Upper lobe of left lung (tissue), 6 donors: ENCODE results near the gene FYN. TPM values are rescaled to one million over a fixed set of nuclear protein-coding genes. Genes with fewer than 3 reads are reported as not detected.

Source experiments
- ATAC-seq, 2 donors: fragments of 200-7000 bp; cut with Tn5 transposase; one replicate each; pipeline ENCODE4 v1.9.1; 2022; ENCODE audit warnings: mild to moderate bottlenecking in 2 of 2, moderate library complexity in 2 of 2; ENCODE audit not compliant: low FRiP score in 2 of 2
- DNase-seq, 2 donors: peaks; one replicate each; pipeline ENCODE4 v3.0.0-alpha.2; 2019 to 2020
- H3K27ac ChIP-seq, 4 donors: fragments of 200-600 bp; sonication (generic); one replicate each; pipeline ENCODE4 v1.5.1; 2016 to 2019
- H3K27me3 ChIP-seq, 4 donors: fragments of 200-600 bp; sonication (generic); one replicate each; pipeline ENCODE4 v1.5.1; 2017 to 2019
- H3K36me3 ChIP-seq, 4 donors: fragments of 200-600 bp; sonication (generic); one replicate each; pipeline ENCODE4 v1.5.1; 2016 to 2019
- H3K4me1 ChIP-seq, 4 donors: fragments of 200-600 bp; sonication (generic); one replicate each; pipeline ENCODE4 v1.5.1; 2018 to 2019
- H3K4me3 ChIP-seq, 4 donors: fragments of 200-600 bp; sonication (generic); one replicate each; pipeline ENCODE4 v1.5.1; 2017 to 2019; ENCODE audit warnings: mild to moderate bottlenecking in 2 of 4, moderate library complexity in 1 of 4
- H3K9me3 ChIP-seq, 4 donors: fragments of 200-600 bp; sonication (generic); one replicate each; pipeline ENCODE4 v1.5.1; 2018 to 2019
- EP300 ChIP-seq, 4 donors: sonication (generic); formaldehyde crosslinking; IDR thresholded peaks; one replicate each; pipeline ENCODE4 v1.5.1; 2017; ENCODE audit warnings: antibody characterized with exemption in 4 of 4, control low read depth in 2 of 4
- POLR2A ChIP-seq, 4 donors: fragments of 450-650 bp; IDR thresholded peaks; one replicate each; pipeline ENCODE4 v1.5.1; 2016 to 2017; ENCODE audit warnings: antibody characterized with exemption in 4 of 4, mild to moderate bottlenecking in 2 of 4
- POLR2AphosphoS5 ChIP-seq, 2 donors: sonication (generic); formaldehyde crosslinking; IDR thresholded peaks; one replicate each; pipeline ENCODE4 v1.5.1; 2017; ENCODE audit warnings: antibody characterized with exemption in 2 of 2
- WGBS, 2 donors: methylation state at CpG; one replicate each; pipeline ENCODE4 v1.1.5; 2017 to 2018; 5-methylcytosine and 5-hydroxymethylcytosine counted together
- total RNA-seq, 6 donors: library from RNA; depleted of rRNA in 4 of 6; stranded (reverse); fragments of >200 nt in 4 of 6; gene quantifications; one replicate each; pipeline versions ENCODE4 v1.1.0 to v1.2.1, GENCODE V29; 2016 to 2021
- TF ChIP-seq, protein P1 (sequence below), 6 experiments: fragments of 450-650 bp in 4 of 6; fragments of 200-600 bp in 2 of 6; sonication (generic) in 2 of 6; IDR thresholded peaks; one replicate each; pipeline ENCODE4 v1.5.1; 2016 to 2019; ENCODE audit warnings: antibody characterized with exemption in 6 of 6
- donor health status: DM: no; HTN: no; CAD: no; lungs with moderate emphysema.
- donor health status: DM: no; HTN: yes; CAD: no; lungs with severe emphysema.

FYN gene
- total RNA-seq, 6 donors from 2014 or later: 69.1 to 181 (median 113) TPM

GRCh38 chr6:111793711-111794111, 79.5 kb downstream of the FYN start:
- Histone ChIP-seq H3K4me1 (peaks cover 3 to 25% (median 13%) of the 10 kb centered on the region in 4 donors), H3K27me3 (no peaks in the 10 kb centered on the region), H3K36me3 (no peaks in the 10 kb centered on the region), H3K27ac (peak overlapping the region; percentile 2 to 57 (median 34)), H3K4me3 (peak overlapping the region in 2 of 4 donors; percentile 1 to 16), H3K9me3 (no peaks in the 10 kb centered on the region)
- DNase-seq: peak; percentile 5 to 41
- TF ChIP-seq, protein P1, sequence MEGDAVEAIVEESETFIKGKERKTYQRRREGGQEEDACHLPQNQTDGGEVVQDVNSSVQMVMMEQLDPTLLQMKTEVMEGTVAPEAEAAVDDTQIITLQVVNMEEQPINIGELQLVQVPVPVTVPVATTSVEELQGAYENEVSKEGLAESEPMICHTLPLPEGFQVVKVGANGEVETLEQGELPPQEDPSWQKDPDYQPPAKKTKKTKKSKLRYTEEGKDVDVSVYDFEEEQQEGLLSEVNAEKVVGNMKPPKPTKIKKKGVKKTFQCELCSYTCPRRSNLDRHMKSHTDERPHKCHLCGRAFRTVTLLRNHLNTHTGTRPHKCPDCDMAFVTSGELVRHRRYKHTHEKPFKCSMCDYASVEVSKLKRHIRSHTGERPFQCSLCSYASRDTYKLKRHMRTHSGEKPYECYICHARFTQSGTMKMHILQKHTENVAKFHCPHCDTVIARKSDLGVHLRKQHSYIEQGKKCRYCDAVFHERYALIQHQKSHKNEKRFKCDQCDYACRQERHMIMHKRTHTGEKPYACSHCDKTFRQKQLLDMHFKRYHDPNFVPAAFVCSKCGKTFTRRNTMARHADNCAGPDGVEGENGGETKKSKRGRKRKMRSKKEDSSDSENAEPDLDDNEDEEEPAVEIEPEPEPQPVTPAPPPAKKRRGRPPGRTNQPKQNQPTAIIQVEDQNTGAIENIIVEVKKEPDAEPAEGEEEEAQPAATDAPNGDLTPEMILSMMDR (IDR thresholded peaks at IDR 0.05): no peak
- TF ChIP-seq POLR2AphosphoS5 (IDR thresholded peaks at IDR 0.05) (peak in 1 of 2 donors; percentile 38), POLR2A (IDR thresholded peaks at IDR 0.05) (peak in 1 of 4 donors; percentile 34)
- ATAC-seq: peak in 1 of 2 donors; percentile 56
- 59 to 66% methylated on average over 8 of the region's 8 CpGs for whole genome bisulfite sequencing, 2 donors

GRCh38 chr6:111792914-111793700, 80.1 kb downstream of the FYN start:
- Histone ChIP-seq H3K27me3 (no peaks in the 10 kb centered on the region), H3K9me3 (no peaks in the 10 kb centered on the region), H3K27ac (peak overlapping the region in 3 of 4 donors; percentile 2 to 57 (median 42)), H3K4me3 (peak overlapping the region in 2 of 4 donors; percentile 1 to 16), H3K36me3 (no peaks in the 10 kb centered on the region), H3K4me1 (peaks cover 3 to 21% (median 16%) of the 10 kb centered on the region in 4 donors)
- no peak for DNase-seq
- TF ChIP-seq, protein P1 (IDR thresholded peaks at IDR 0.05): no peak
- TF ChIP-seq POLR2A (IDR thresholded peaks at IDR 0.05): no peak
- TF ChIP-seq POLR2AphosphoS5 (IDR thresholded peaks at IDR 0.05): no peak
- TF ChIP-seq EP300 (IDR thresholded peaks at IDR 0.05): no peak
- 79 to 88% methylated on average over 10 of the region's 10 CpGs for WGBS, 2 donors
- ATAC-seq: no peak

- no peak for DNase-seq
- H3K4me1 ChIP-seq: peaks cover 3 to 21% (median 16%) of the 10 kb centered on the region in 4 donors
- no peaks in the 10 kb centered on the region for H3K27me3 ChIP-seq
- no peak overlapping the region for H3K4me3 ChIP-seq
- no peak for ATAC-seq
- WGBS, 2 donors: 84 to 93% methylated on average over 2 of the region's 2 CpGs
- peak overlapping the region in 1 of 4 donors; percentile 32 for H3K27ac ChIP-seq
- no peaks in the 10 kb centered on the region for H3K36me3 ChIP-seq
- H3K9me3 ChIP-seq: no peaks in the 10 kb centered on the region
- TF ChIP-seq POLR2AphosphoS5 (IDR thresholded peaks at IDR 0.05) (no peak), EP300 (IDR thresholded peaks at IDR 0.05) (no peak), POLR2A (IDR thresholded peaks at IDR 0.05) (no peak)
- TF ChIP-seq, protein P1 (IDR thresholded peaks at IDR 0.05): no peak
These were observed 81.0 kb downstream of the FYN start for GRCh38 chr6:111792241-111792640.

GRCh38 chr6:111791415-111791814, 81.8 kb downstream of the FYN start:
- TF ChIP-seq EP300 (IDR thresholded peaks at IDR 0.05): no peak
- no peak for TF ChIP-seq POLR2AphosphoS5 (IDR thresholded peaks at IDR 0.05)
- no peak for TF ChIP-seq POLR2A (IDR thresholded peaks at IDR 0.05)
- TF ChIP-seq, protein P1 (IDR thresholded peaks at IDR 0.05): no peak
- 61% methylated on average over 2 of the region's 2 CpGs for WGBS, 2 donors
- Histone ChIP-seq H3K27ac (no peak overlapping the region), H3K4me3 (no peak overlapping the region), H3K4me1 (peaks cover 3 to 21% (median 16%) of the 10 kb centered on the region in 4 donors), H3K9me3 (no peaks in the 10 kb centered on the region), H3K27me3 (no peaks in the 10 kb centered on the region), H3K36me3 (no peaks in the 10 kb centered on the region)
- DNase-seq (no peak), ATAC-seq (no peak)
